Measurements from ENCODE around the gene ST6GALNAC5.

GRCh38 chr1:77024500-77024899 lies 157.2 kb downstream of the ST6GALNAC5 start:
- TF ChIP-seq POLR2AphosphoS5 (IDR thresholded peaks at IDR 0.05; ENCODE audit: low read depth, low read length) = no peak
- TF ChIP-seq POLR2A (IDR thresholded peaks at IDR 0.05; ENCODE audit: low read depth, low read length) = no peak
- TF ChIP-seq TAF1 (IDR thresholded peaks at IDR 0.05; ENCODE audit: low read depth, low read length) = no peak
- TF ChIP-seq SPI1 (IDR thresholded peaks at IDR 0.05; ENCODE audit: low read depth, low read length) = no peak
- TF ChIP-seq POU2F2 (IDR thresholded peaks at IDR 0.05; ENCODE audit: low read depth, low read length) = no peak
- TF ChIP-seq PAX5 (IDR thresholded peaks at IDR 0.05; ENCODE audit: insufficient read depth, low read length, severe bottlenecking) = no peak
